Astrocyte (in vitro differentiated cells and primary cell): ENCODE measurements around the gene TACSTD2. TPM values are rescaled to one million over a fixed set of nuclear protein-coding genes. Genes with fewer than 3 reads are reported as not detected.

Experiments
- DNase-seq: peaks from one replicate; pipeline ENCODE4 v3.0.0-alpha.2; 2010; ENCODE audit warnings: low read depth
- FAIRE-seq: peaks from 2 replicates; lab custom pipeline; 2011; peaks lifted over from hg19 to GRCh38; lab: Jason Lieb, UNC
- H2AFZ ChIP-seq: 2 replicates; pipeline ENCODE4 v1.6.0; 2012; ENCODE audit warnings: low read depth, low read length, inconsistent platforms
- H3K27ac ChIP-seq: 2 replicates; pipeline ENCODE4 v1.5.1; 2011; ENCODE audit warnings: low read depth, low read length, inconsistent platforms
- H3K27me3 ChIP-seq: 2 replicates; pipeline ENCODE4 v1.6.0; 2011; ENCODE audit warnings: low read length, inconsistent platforms; ENCODE audit not compliant: insufficient read depth
- H3K36me3 ChIP-seq: 2 replicates; pipeline ENCODE4 v1.5.1; 2011; ENCODE audit warnings: low read length, inconsistent platforms; ENCODE audit not compliant: insufficient read depth
- H3K4me1 ChIP-seq: 2 replicates; pipeline ENCODE4 v1.5.1; 2011; ENCODE audit warnings: low read length, inconsistent platforms; ENCODE audit not compliant: insufficient read depth
- H3K4me2 ChIP-seq: 2 replicates; pipeline ENCODE4 v1.6.0; 2012; ENCODE audit warnings: low read length, inconsistent platforms
- H3K4me3 ChIP-seq: 2 replicates; pipeline ENCODE4 v1.5.1; 2011; ENCODE audit warnings: low read depth, mild to moderate bottlenecking, low read length, inconsistent platforms; ENCODE audit not compliant: insufficient read depth
- H3K79me2 ChIP-seq: 2 replicates; pipeline ENCODE4 v1.6.0; 2012; ENCODE audit warnings: mild to moderate bottlenecking, low read length, inconsistent platforms; ENCODE audit not compliant: insufficient read depth
- H3K9ac ChIP-seq: 2 replicates; pipeline ENCODE4 v1.6.0; 2012; ENCODE audit warnings: mild to moderate bottlenecking, low read length, inconsistent platforms
- H3K9me3 ChIP-seq: 2 replicates; pipeline ENCODE4 v1.5.1; 2012; ENCODE audit warnings: low read depth, mild to moderate bottlenecking, low read length, inconsistent platforms; ENCODE audit not compliant: insufficient read depth
- H4K20me1 ChIP-seq: 2 replicates; pipeline ENCODE4 v1.6.0; 2012; ENCODE audit warnings: low read length, inconsistent platforms; ENCODE audit not compliant: insufficient read depth
- H3K27ac Mint-ChIP-seq: one replicate; pipeline ENCODE4 v1.8.0; 2021; ENCODE audit warnings: mild to moderate bottlenecking, mixed read lengths; ENCODE audit not compliant: unreplicated experiment
- H3K27me3 Mint-ChIP-seq: one replicate; pipeline ENCODE4 v1.8.0; 2021; ENCODE audit warnings: low read depth, mixed read lengths; ENCODE audit not compliant: unreplicated experiment
- H3K36me3 Mint-ChIP-seq: one replicate; pipeline ENCODE4 v1.8.0; 2021; ENCODE audit warnings: low read depth, mixed read lengths; ENCODE audit not compliant: unreplicated experiment
- H3K4me1 Mint-ChIP-seq: one replicate; pipeline ENCODE4 v1.8.0; 2021; ENCODE audit warnings: low read depth, mixed read lengths; ENCODE audit not compliant: unreplicated experiment
- H3K4me3 Mint-ChIP-seq: one replicate; pipeline ENCODE4 v1.8.0; 2021; ENCODE audit warnings: mild to moderate bottlenecking, moderate library complexity, mixed read lengths; ENCODE audit not compliant: unreplicated experiment
- H3K9me3 Mint-ChIP-seq: one replicate; pipeline ENCODE4 v1.8.0; 2021; ENCODE audit warnings: mild to moderate bottlenecking, mixed read lengths; ENCODE audit not compliant: unreplicated experiment
- EZH2 ChIP-seq: IDR thresholded peaks from 2 replicates; pipeline ENCODE4 v1.6.1; 2012; ENCODE audit warnings: mild to moderate bottlenecking, low read length, inconsistent platforms; ENCODE audit not compliant: insufficient read depth
- total RNA-seq: library from RNA; stranded (reverse); gene quantifications from 2 replicates; pipeline ENCODE4 v1.2.1, GENCODE V29; 2021
- TF ChIP-seq, protein P1 (sequence below): IDR thresholded peaks from 2 replicates; pipeline ENCODE4 v1.5.1; 2011; ENCODE audit warnings: low read depth, mild to moderate bottlenecking, inconsistent platforms, low read length, moderate library complexity; ENCODE audit not compliant: insufficient read depth

The TACSTD2 gene
- total RNA-seq, 1 donor from 2014 or later = 3.0 TPM

DNA sequence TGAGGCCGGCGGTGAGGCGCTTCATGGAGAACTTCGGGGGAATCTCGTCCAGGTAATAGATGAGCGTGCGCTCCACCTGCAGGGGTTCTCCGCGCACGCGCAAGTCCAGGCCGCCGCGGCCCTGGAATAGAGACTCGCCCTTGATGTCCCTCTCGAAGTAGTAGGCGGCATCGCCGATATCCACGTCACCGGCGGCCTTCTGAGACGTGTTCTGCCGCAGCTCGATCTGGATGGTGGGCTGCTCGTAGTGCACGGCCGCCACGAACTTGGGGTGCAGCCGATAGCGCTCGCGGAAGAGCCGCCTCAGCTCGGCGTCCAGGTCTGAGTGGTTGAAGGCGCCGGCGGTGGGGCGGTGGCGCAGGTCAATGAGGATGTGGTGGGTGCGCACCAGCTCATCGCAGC, 726 bp downstream of the TACSTD2 start:
- Mint-ChIP-seq H3K36me3 (peaks cover 2% of the 10 kb centered on the region), H3K9me3 (peaks cover 7% of the 10 kb centered on the region)

DNA sequence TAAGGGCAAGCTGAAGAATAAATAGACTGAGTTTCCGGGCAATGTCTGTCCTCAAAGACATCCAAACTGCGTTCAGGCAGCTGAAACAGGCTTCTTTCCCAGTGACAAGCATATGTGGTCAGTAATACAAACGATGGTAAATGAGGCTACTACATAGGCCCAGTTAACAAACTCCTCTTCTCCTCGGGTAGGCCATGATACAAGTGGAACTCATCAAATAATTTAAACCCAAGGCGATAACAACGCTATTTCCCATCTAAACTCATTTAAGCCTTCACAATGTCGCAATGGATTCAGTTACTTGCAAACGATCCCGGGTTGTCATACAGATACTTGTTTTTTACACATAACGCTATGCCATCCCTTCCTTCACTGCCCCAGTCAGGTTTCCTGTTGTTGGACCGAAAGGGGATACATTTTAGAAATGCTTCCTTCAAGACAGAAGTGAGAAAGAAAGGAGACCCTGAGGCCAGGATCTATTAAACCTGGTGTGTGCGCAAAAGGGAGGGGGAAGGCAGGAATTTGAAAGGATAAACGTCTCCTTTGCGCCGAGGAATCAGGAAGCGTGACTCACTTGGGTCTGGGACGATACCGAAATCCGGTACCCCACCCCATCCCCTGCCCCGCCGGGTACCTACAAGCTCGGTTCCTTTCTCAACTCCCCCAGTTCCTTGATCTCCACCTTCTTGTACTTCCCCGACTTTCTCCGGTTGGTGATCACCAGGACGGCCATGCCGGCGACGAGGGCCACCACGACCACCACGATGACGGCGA, 1.3 kb downstream of the TACSTD2 start:
- H3K4me3 ChIP-seq = peak overlapping the region; percentile 39
- H3K36me3 ChIP-seq = no peaks in the 10 kb centered on the region
- no peaks in the 10 kb centered on the region for H4K20me1 ChIP-seq
- Mint-ChIP-seq H3K27me3 (peaks cover 32% of the 10 kb centered on the region), H3K9me3 (peaks cover 7% of the 10 kb centered on the region), H3K4me3 (peak overlapping the region; percentile 41), H3K4me1 (peaks cover 7% of the 10 kb centered on the region), H3K36me3 (peaks cover 2% of the 10 kb centered on the region), H3K27ac (no peak overlapping the region)
- H2AFZ ChIP-seq = peak overlapping the region; percentile 81
- peaks cover 4% of the 10 kb centered on the region for H3K4me1 ChIP-seq
- FAIRE-seq (no peak), DNase-seq (no peak)
- no peak overlapping the region for H3K27ac ChIP-seq
- TF ChIP-seq EZH2 = no peak
- TF ChIP-seq, protein P1, sequence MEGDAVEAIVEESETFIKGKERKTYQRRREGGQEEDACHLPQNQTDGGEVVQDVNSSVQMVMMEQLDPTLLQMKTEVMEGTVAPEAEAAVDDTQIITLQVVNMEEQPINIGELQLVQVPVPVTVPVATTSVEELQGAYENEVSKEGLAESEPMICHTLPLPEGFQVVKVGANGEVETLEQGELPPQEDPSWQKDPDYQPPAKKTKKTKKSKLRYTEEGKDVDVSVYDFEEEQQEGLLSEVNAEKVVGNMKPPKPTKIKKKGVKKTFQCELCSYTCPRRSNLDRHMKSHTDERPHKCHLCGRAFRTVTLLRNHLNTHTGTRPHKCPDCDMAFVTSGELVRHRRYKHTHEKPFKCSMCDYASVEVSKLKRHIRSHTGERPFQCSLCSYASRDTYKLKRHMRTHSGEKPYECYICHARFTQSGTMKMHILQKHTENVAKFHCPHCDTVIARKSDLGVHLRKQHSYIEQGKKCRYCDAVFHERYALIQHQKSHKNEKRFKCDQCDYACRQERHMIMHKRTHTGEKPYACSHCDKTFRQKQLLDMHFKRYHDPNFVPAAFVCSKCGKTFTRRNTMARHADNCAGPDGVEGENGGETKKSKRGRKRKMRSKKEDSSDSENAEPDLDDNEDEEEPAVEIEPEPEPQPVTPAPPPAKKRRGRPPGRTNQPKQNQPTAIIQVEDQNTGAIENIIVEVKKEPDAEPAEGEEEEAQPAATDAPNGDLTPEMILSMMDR = no peak
- no peak overlapping the region for H3K9ac ChIP-seq
- H3K79me2 ChIP-seq = no peaks in the 10 kb centered on the region
- no peaks in the 10 kb centered on the region for H3K9me3 ChIP-seq
- H3K4me2 ChIP-seq = peak overlapping the region; percentile 77
- peaks cover 34% of the 10 kb centered on the region for H3K27me3 ChIP-seq

More for the DNA sequence above, 726 bp downstream of the TACSTD2 start:
- Mint-ChIP-seq H3K4me1 (peaks cover 7% of the 10 kb centered on the region), H3K27ac (no peak overlapping the region), H3K4me3 (no peak overlapping the region), H3K27me3 (peaks cover 32% of the 10 kb centered on the region)
- Histone ChIP-seq H3K36me3 (no peaks in the 10 kb centered on the region), H3K79me2 (no peaks in the 10 kb centered on the region), H2AFZ (peak overlapping the region; percentile 81), H3K9me3 (no peaks in the 10 kb centered on the region), H3K9ac (no peak overlapping the region), H3K4me2 (peak overlapping the region; percentile 77), H4K20me1 (no peaks in the 10 kb centered on the region), H3K27me3 (peaks cover 34% of the 10 kb centered on the region), H3K27ac (no peak overlapping the region), H3K4me3 (peak overlapping the region; percentile 39), H3K4me1 (peaks cover 4% of the 10 kb centered on the region)
- DNase-seq (no peak), FAIRE-seq (no peak)
- no peak for TF ChIP-seq EZH2
- TF ChIP-seq, protein P1 = no peak

DNA sequence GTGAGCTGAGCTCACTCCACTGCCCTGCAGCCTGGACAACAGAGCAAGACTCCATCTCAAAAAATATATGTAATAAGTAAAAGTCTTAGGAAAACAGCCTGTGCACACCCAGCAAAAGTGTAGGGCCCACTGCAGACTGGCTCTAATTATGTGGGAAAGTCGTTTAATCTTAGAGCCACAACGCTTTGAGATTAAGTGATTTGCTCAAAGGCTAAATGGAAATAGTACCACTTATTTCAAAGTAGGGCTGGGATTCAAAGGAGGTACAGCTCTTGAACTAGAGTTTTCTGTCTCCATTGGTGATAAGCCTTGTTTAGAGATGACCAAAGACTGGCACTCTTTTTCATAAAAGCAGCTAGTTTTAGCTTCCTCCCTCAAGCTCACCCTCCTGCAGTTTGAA, 2.2 kb downstream of the TACSTD2 start:
- FAIRE-seq (no peak), DNase-seq (no peak)
- no peaks in the 10 kb centered on the region for H4K20me1 ChIP-seq
- no peak overlapping the region for H2AFZ ChIP-seq
- TF ChIP-seq, protein P1 = no peak
- no peak for TF ChIP-seq EZH2
- peaks cover 32% of the 10 kb centered on the region for H3K27me3 Mint-ChIP-seq
- H3K27ac ChIP-seq = no peak overlapping the region
- peaks cover 2% of the 10 kb centered on the region for H3K36me3 Mint-ChIP-seq
- H3K27me3 ChIP-seq = peaks cover 34% of the 10 kb centered on the region
- peaks cover 2% of the 10 kb centered on the region for H3K4me1 Mint-ChIP-seq
- H3K27ac Mint-ChIP-seq = no peak overlapping the region
- no peaks in the 10 kb centered on the region for H3K9me3 ChIP-seq
- no peaks in the 10 kb centered on the region for H3K36me3 ChIP-seq
- no peak overlapping the region for H3K4me2 ChIP-seq
- no peak overlapping the region for H3K4me3 Mint-ChIP-seq
- no peaks in the 10 kb centered on the region for H3K79me2 ChIP-seq
- H3K4me3 ChIP-seq = no peak overlapping the region
- H3K9me3 Mint-ChIP-seq = peaks cover 7% of the 10 kb centered on the region
- H3K9ac ChIP-seq = no peak overlapping the region
- peaks cover 4% of the 10 kb centered on the region for H3K4me1 ChIP-seq
